Stimulated activated CD4-positive, alpha-beta T cell treated with anti-CD3 and anti-CD28 coated beads, TNF-alpha, amount 100 ng/mL, for 24 hours (primary cell): ENCODE data around the gene CRACR2B.

Source experiments
- DNase-seq, 3 experiments: peaks; one replicate each; pipeline ENCODE4 v3.0.0-alpha.2; 2020; ENCODE audit warnings: low read depth in 3 of 3

Gene CRACR2B

GRCh38 chr11:810040-810567 is 17.6 kb upstream of the CRACR2B start:
- DNase-seq, result no peak

- DNase-seq, result no peak
Measured at GRCh38 chr11:811446-812245, 16.1 kb upstream of the CRACR2B start.

- no peak for DNase-seq
Measured at GRCh38 chr11:812390-812789, 15.3 kb upstream of the CRACR2B start.

GRCh38 chr11:813072-813455 is 14.7 kb upstream of the CRACR2B start:
- no peak for DNase-seq

- no peak for DNase-seq
Measured at GRCh38 chr11:813456-814096, 14.1 kb upstream of the CRACR2B start.

GRCh38 chr11:815675-816432 is 11.9 kb upstream of the CRACR2B start:
- DNase-seq, result no peak

GRCh38 chr11:816433-816779 is 11.3 kb upstream of the CRACR2B start:
- DNase-seq, result no peak

- DNase-seq, result no peak
Measured at GRCh38 chr11:818396-819128, 9.2 kb upstream of the CRACR2B start, which contains the start of gene PNPLA2. Gene PNPLA2, plus strand, starts transcription at chr11:818914. Its CDS starts 805 bp downstream, at chr11:819719.

- peak; percentile 74 to 93 (median 84) for DNase-seq
Measured at GRCh38 chr11:819129-819931, 8.4 kb upstream of the CRACR2B start.

GRCh38 chr11:819943-820649 is 7.6 kb upstream of the CRACR2B start:
- DNase-seq, result peak; percentile 86 to 94 (median 88)

- DNase-seq, result no peak
Measured at GRCh38 chr11:820655-821511, 6.8 kb upstream of the CRACR2B start.

- DNase-seq, result no peak
Measured at GRCh38 chr11:821512-822371, 6.0 kb upstream of the CRACR2B start.

GRCh38 chr11:823441-824291 is 4.1 kb upstream of the CRACR2B start:
- no peak for DNase-seq

GRCh38 chr11:824292-824880 is 3.3 kb upstream of the CRACR2B start:
- no peak for DNase-seq

GRCh38 chr11:824942-825341 is 2.8 kb upstream of the CRACR2B start:
- no peak for DNase-seq

- no peak for DNase-seq
Measured at GRCh38 chr11:825366-826226, 2.1 kb upstream of the CRACR2B start.
